Measurements from ENCODE around the gene TMOD2. TPM values are rescaled to one million over a fixed set of nuclear protein-coding genes. Genes with fewer than 3 reads are reported as not detected.

Gene TMOD2
- total and polyA plus RNA-seq, 2 of the 8 experiments (the other 6 are each of a cell fraction or from before 2014, with no cell fraction given) = 0.80 to 6.5 TPM

GRCh38 chr15:51774916-51775315 is 23.5 kb downstream of the TMOD2 start (continued):
- no peak for TF ChIP-seq CHD7 (IDR thresholded peaks at IDR 0.05; ENCODE audit: insufficient replicate concordance, low read length)
- no peak for TF ChIP-seq RNF2 (IDR thresholded peaks at IDR 0.05; ENCODE audit: borderline replicate concordance, low read depth, low read length, missing control alignments, poor library complexity, severe bottlenecking)
- TF ChIP-seq SP4 (IDR thresholded peaks at IDR 0.05; ENCODE audit: low read length) = no peak
- no peak for TF ChIP-seq RAD21 (IDR thresholded peaks at IDR 0.05 in 1 of 2, conservative IDR thresholded peaks at IDR 0.05 in 1 of 2; ENCODE audit: low read depth in 2 of 2, low read length in 2 of 2)
- TF ChIP-seq JUN (IDR thresholded peaks at IDR 0.05; ENCODE audit: low read depth, low read length) = no peak
- TF ChIP-seq POU5F1 (IDR thresholded peaks at IDR 0.05; ENCODE audit: low read depth, low read length) = no peak
- TF ChIP-seq, protein P1, sequence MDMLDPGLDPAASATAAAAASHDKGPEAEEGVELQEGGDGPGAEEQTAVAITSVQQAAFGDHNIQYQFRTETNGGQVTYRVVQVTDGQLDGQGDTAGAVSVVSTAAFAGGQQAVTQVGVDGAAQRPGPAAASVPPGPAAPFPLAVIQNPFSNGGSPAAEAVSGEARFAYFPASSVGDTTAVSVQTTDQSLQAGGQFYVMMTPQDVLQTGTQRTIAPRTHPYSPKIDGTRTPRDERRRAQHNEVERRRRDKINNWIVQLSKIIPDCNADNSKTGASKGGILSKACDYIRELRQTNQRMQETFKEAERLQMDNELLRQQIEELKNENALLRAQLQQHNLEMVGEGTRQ (IDR thresholded peaks at IDR 0.05; ENCODE audit: low read length) = no peak

Data from H1 (cell line).